NOMO-1 (cell line): ENCODE data around the gene LIN9.

Experiments
- DNase-seq, 2 experiments: peaks; one replicate each; lab custom pipeline; 2025; ENCODE audit not compliant: unreplicated experiment in 2 of 2; lab: John Stamatoyannopoulos, UW

LIN9 gene

DNA sequence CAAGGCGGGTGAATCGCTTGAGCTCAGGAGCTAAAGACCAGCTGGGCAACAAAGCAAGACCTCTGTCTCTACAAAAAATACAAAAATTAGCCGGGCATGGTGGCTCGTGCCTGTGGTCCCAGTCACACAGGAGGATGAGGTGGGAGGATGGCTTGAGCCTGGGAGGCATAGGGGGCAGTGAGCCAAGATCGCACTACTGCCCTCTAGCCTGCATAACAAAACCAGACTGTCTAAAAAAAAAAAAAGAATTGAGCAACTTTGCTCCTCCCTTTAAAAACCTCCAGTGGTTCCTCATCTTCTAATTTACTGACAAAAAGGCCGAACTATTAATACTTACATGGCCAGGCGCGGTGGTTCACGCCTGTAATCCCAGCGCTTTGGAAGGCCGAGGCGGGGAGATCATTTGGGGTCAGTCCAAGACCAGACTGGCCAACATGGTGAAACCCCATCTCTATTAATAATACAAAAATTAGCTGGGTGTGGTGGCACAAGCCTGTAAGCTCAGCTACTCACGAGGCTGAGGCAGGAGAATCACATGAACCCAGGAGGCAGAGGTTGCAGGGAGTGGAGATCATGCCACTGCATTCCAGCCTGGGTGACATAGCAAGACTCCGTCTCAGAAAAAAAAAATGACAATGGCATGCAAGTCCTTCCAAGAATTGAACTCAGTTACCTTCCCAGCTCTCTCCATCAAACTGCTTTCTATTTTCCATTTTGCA, 126.8 kb downstream of the LIN9 start:
- peak; percentile 78 to 82 for DNase-seq
